ENCODE results near the gene TMEM119.

GRCh38 chr12:108543652-108544051 is 54.2 kb downstream of the TMEM119 start:
- TF ChIP-seq CTCF (IDR thresholded peaks at IDR 0.05; ENCODE audit: insufficient read depth, low read length) (no peak), POLR2AphosphoS5 (IDR thresholded peaks at IDR 0.05; ENCODE audit: low read depth) (no peak), REST (IDR thresholded peaks at IDR 0.05; ENCODE audit: insufficient replicate concordance, low read depth) (no peak), GABPA (IDR thresholded peaks at IDR 0.05; ENCODE audit: low read depth) (no peak)
